Tibial artery (tissue), 4 donors: ENCODE results near the gene POLDIP2.
"Not testable (repeated sequence)": the region's sequence is repeated elsewhere in the genome, so short reads cannot be mapped to it uniquely, and the experiment has no call there.

Experiments used
- DNase-seq, 2 donors: peaks; one replicate each; pipeline ENCODE4 v3.0.0-alpha.2; 2019
- H3K27ac ChIP-seq, 2 donors: fragments of 200-600 bp; sonication (generic) in 1 of 2; 1 replicate in 1 of 2; 2 replicates in 1 of 2; pipeline ENCODE4 v1.5.1; 2018 to 2019; ENCODE audit warnings: mild to moderate bottlenecking in 1 of 2
- H3K27me3 ChIP-seq, 2 donors: fragments of 200-600 bp; sonication (generic) in 1 of 2; one replicate each; pipeline versions ENCODE4 v1.5.1 to v1.6.0; 2016 to 2019
- H3K36me3 ChIP-seq, 3 donors: fragments of 200-600 bp; sonication (generic) in 2 of 3; one replicate each; pipeline ENCODE4 v1.5.1; 2016 to 2019; ENCODE audit warnings: mild to moderate bottlenecking in 2 of 3
- H3K4me1 ChIP-seq, 4 donors: fragments of 200-600 bp; sonication (generic) in 2 of 4; 1 replicate in 3 of 4; 2 replicates in 1 of 4; pipeline ENCODE4 v1.5.1; 2016 to 2019
- H3K4me3 ChIP-seq, 2 donors: fragments of 200-600 bp; sonication (generic) in 1 of 2; 1 replicate in 1 of 2; 2 replicates in 1 of 2; pipeline ENCODE4 v1.5.1; 2018 to 2019; ENCODE audit warnings: mild to moderate bottlenecking in 2 of 2
- H3K9me3 ChIP-seq, 3 donors: fragments of 200-600 bp; sonication (generic) in 1 of 3; one replicate each; pipeline ENCODE4 v1.5.1; 2016 to 2019
- intact Hi-C: fragments of 100-400 bp; cut with DNase I; formaldehyde crosslinking; loops from one replicate; pipeline ENCODE4 v1.15.0; 2023; ENCODE audit warnings: low total_unique reads
- TF ChIP-seq, protein P1 (sequence below), 2 experiments: fragments of 200-600 bp in 1 of 2; fragments of 450-650 bp in 1 of 2; IDR thresholded peaks; one replicate each; pipeline ENCODE4 v1.5.1; 2017 to 2019; ENCODE audit warnings: antibody characterized with exemption in 2 of 2, mild to moderate bottlenecking in 1 of 2, moderate library complexity in 1 of 2

The POLDIP2 gene

DNA sequence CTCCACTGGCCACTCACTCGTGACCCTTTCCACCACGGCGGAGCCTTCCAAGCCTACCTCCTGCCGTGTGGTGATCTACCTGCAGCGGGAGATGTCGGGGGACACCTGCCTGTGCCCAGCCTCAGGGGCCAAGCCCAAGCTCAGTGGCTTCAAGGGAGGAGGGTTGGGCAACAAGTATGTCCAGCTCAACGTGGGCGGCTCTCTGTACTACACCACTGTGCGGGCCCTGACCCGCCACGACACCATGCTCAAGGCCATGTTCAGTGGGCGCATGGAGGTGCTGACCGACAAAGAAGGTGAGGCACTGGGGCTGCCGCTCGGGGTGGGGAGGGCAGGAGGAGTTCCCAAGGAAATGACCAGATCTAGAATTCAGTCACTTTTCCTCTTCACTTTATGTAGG, 17.9 kb downstream of the POLDIP2 start:
- Histone ChIP-seq H3K9me3 (no peaks in the 10 kb centered on the region), H3K4me3 (no peak overlapping the region), H3K36me3 (peaks cover 31 to 54% (median 50%) of the 10 kb centered on the region in 3 donors), H3K27me3 (no peaks in the 10 kb centered on the region), H3K4me1 (peaks cover 0 to 34% (median 28%) of the 10 kb centered on the region in 4 donors), H3K27ac (no peak overlapping the region)
- intact Hi-C loops = loop anchor here (5.0 to 10.0 kb wide), 3 partner anchors 295 to 955 kb away; partner anchors contain the start of genes NLK, NUFIP2 and PHF12
- no peak for DNase-seq
- TF ChIP-seq, protein P1, sequence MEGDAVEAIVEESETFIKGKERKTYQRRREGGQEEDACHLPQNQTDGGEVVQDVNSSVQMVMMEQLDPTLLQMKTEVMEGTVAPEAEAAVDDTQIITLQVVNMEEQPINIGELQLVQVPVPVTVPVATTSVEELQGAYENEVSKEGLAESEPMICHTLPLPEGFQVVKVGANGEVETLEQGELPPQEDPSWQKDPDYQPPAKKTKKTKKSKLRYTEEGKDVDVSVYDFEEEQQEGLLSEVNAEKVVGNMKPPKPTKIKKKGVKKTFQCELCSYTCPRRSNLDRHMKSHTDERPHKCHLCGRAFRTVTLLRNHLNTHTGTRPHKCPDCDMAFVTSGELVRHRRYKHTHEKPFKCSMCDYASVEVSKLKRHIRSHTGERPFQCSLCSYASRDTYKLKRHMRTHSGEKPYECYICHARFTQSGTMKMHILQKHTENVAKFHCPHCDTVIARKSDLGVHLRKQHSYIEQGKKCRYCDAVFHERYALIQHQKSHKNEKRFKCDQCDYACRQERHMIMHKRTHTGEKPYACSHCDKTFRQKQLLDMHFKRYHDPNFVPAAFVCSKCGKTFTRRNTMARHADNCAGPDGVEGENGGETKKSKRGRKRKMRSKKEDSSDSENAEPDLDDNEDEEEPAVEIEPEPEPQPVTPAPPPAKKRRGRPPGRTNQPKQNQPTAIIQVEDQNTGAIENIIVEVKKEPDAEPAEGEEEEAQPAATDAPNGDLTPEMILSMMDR (IDR thresholded peaks at IDR 0.05) = no peak

DNA sequence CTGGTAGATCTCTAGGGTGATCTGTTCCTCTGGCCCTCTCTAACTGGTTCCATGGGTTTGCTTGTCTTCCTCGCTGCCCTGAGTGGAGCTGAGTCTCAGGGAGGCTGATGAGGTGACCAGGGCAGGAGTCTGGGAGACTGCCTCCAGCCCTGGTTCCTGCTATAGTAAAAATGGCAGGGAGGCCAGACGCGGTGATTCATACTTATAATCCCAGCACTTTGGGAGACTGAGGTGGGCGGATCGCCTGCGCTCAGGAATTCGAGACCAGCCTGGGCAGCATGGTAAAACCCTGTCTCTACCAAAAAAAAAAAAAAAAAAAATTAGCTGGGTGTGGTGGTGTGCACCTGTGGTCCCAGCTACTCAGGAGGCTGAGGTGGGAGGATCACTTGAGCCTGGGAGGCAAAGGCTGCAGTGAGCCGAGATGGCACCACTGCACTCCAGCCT, 18.5 kb downstream of the POLDIP2 start:
- H3K4me3 ChIP-seq, H3K27me3 ChIP-seq, H3K27ac ChIP-seq, DNase-seq, H3K9me3 ChIP-seq: not testable (repeated sequence)
- intact Hi-C loops = loop anchor here (5.0 to 10.0 kb wide), 3 partner anchors 294 to 956 kb away; partner anchors contain the start of genes NLK, NUFIP2 and PHF12
- Histone ChIP-seq H3K4me1 (peaks cover 0 to 41% (median 35%) of the 10 kb centered on the region in 4 donors), H3K36me3 (peaks cover 31 to 47% (median 43%) of the 10 kb centered on the region in 3 donors)

DNA sequence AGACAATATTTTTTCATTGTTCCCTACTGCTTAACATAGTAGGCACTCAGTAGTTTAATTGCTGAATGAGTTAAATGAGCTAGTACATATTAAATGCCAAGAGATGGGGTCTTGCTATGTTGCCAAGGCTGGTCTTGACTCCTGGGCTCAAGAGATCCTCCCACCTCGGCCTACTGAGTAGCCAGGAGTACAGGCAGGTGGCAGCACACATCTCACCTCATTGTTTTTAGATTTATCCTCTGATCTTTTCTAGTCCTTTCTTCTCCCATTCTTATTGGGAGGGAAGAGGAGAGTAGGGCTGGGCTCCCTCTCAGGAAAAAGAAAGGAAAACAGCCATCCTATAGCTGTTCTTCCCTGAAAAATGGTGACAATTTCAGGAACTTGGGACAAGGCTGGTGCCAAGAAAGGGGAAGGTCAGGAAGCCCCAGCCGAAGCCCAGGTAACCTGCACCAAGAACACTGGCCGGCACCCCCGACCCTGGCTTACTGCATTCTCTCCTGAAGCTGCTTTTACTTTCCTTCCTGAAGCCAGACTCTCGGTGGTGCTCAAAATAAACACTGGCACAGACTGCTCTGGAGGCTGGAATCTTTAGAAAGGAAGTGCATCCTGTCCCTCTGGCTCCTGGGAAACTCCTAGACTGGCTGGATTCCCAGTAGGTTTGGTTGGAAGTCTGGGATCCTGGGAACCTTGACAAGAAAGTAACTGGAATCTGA, 19.1 kb downstream of the POLDIP2 start:
- Histone ChIP-seq H3K9me3 (no peaks in the 10 kb centered on the region), H3K4me1 (peaks cover 0 to 45% (median 40%) of the 10 kb centered on the region in 4 donors), H3K4me3 (no peak overlapping the region), H3K27ac (peak overlapping the region in 1 of 2 donors; percentile 14), H3K36me3 (peaks cover 31 to 42% (median 39%) of the 10 kb centered on the region in 3 donors), H3K27me3 (no peaks in the 10 kb centered on the region)
- TF ChIP-seq, protein P1 (IDR thresholded peaks at IDR 0.05) = no peak
- no peak for DNase-seq
- intact Hi-C loops = loop anchor here (5.0 to 10.0 kb wide), 3 partner anchors 293 to 957 kb away; partner anchors contain the start of genes NLK, NUFIP2 and PHF12

DNA sequence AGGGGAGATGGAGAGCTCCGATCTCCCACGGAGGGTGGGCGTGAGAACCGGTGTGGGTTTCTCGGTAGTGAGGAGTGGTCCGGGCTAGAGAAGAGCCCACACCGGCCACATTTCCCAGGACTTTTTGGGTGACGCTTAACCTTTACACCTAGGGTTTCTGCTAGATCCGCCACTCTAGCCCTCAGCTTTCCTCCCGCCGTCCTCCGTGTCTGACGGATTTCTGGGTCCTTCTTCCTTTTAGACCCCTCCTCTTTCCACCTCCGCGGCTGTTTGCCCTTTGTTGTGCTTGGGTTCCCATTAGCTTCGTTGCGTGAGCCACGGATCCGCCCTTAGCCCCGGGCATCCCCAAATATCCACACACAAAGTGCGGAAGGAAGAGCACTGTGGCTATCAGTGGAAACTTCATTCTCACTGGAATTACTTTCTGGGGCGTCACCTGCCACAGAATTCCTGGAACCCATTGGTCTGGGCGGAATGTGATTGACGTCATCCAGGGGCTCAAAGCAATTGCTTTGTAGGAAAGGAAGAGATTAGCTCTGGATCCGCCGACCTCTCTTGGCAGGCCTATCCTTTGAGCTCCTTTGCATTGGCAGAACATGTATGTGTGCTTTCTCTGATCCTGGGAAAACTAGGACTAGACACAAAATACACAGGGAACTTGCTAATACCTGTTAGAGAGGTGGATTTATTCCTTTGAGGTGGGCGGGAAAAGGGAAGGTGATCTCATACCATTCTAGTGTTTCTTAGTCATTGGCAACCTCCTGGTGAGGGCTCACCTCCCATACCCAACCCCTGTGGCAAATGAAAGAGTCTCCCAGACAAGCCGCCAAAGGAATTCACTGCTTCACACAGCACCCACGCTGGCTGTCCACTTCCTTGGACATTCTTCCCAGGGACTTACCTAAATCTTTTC, 21.1 kb downstream of the POLDIP2 start:
- intact Hi-C loops = loop anchor here (5.0 to 10.0 kb wide), 3 partner anchors 291 to 959 kb away; partner anchors contain the start of genes NLK, NUFIP2 and PHF12
- peak overlapping the region; percentile 92 to 94 for H3K27ac ChIP-seq
- H3K4me3 ChIP-seq = peak overlapping the region; percentile 68 to 89
- no peaks in the 10 kb centered on the region for H3K27me3 ChIP-seq
- TF ChIP-seq, protein P1 (IDR thresholded peaks at IDR 0.05) = no peak
- H3K36me3 ChIP-seq = peaks cover 22 to 33% (median 24%) of the 10 kb centered on the region in 3 donors
- H3K9me3 ChIP-seq = no peaks in the 10 kb centered on the region
- DNase-seq = peak in 1 of 2 donors; percentile 34
- peaks cover 0 to 48% (median 41%) of the 10 kb centered on the region in 4 donors for H3K4me1 ChIP-seq

DNA sequence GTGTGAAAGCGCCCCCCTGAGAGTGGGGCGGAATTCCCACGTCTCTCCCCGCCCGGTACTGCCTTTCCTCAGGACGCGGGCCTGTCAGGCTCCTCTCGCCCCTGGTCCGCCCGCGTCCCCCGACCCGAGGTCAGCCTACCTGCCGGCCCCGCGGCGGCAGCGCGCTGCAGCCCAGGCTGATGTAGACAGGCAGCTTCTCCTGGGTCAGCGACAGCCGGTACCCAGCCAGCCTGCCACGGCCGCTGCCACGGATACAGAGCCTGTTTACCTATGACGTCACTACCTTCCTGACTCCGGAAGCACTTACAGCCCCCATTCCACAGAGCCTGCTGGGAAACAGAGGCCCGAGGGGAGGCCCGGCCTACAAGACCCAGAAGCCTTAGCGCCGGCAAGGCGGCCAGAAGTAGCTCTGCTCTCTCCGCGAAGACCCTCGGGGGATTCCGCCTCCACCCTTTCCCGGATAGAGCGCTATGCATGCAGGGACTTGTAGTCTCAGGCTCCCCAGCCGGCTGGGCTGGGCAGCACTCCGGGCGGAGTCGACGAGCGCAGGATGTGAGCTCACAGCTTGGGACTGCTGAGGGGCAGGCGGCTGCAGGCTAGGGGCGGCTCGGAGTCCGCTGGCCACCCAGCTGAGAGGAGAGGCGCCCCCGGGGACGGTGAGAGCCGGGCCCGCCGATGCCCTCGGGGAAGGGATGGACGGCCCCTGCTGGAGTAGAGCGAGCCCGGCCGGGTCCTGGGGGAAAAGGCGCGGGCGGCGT, 21.9 kb downstream of the POLDIP2 start, which contains the start of the genes IFT20 and TNFAIP1:
Gene IFT20 (minus strand): TSS at position 272 of the 758 bp plus-strand sequence. CDS start 3,487 bp downstream, outside the sequence.
Gene TNFAIP1 (plus strand): TSS at position 561 of the 758 bp plus-strand sequence. CDS start 3,761 bp downstream, outside the sequence.
- peak within 1 kb of the TSS; percentile 92 to 94 for H3K27ac ChIP-seq
- no peaks in the 10 kb centered on the region for H3K9me3 ChIP-seq
- peaks cover 16 to 33% (median 20%) of the 10 kb centered on the region in 3 donors for H3K36me3 ChIP-seq
- peak within 1 kb of the TSS; percentile 68 to 89 for H3K4me3 ChIP-seq
- TF ChIP-seq, protein P1 (IDR thresholded peaks at IDR 0.05) = peak in 1 of 2 experiments; percentile 8
- intact Hi-C loops = loop anchor here (5.0 to 10.0 kb wide), 3 partner anchors 291 to 959 kb away; partner anchors contain the start of genes NLK, NUFIP2 and PHF12
- H3K27me3 ChIP-seq = no peaks in the 10 kb centered on the region
- peaks cover 0 to 48% (median 41%) of the 10 kb centered on the region in 4 donors for H3K4me1 ChIP-seq
- peak; percentile 99 to 100 for DNase-seq
